ENCODE measurements around the gene JAG2.

GRCh38 chr14:105149146-105149781 is 19.3 kb downstream of the JAG2 start:
- TF ChIP-seq CTCF (IDR thresholded peaks at IDR 0.05) (no peak), POLR2A (IDR thresholded peaks at IDR 0.05) (no peak)
